HepG2 (cell line): ENCODE data around the gene RWDD4. TPM values are rescaled to one million over a fixed set of nuclear protein-coding genes. Genes with fewer than 3 reads are reported as not detected.

Experiments used
- CBX5 ChIP-seq: sonication (generic); formaldehyde crosslinking; IDR thresholded peaks from 2 replicates; pipeline ENCODE4 v1.4.0; 2020; ENCODE audit warnings: missing genetic modification reagents, borderline replicate concordance
- CCDC6 ChIP-seq: sonication (generic); formaldehyde crosslinking; IDR thresholded peaks from 2 replicates; pipeline ENCODE4 v1.8.1; 2022; ENCODE audit warnings: mild to moderate bottlenecking, missing genetic modification reagents, moderate library complexity
- CREB1 ChIP-seq, 2 experiments: fragments of 450-650 bp in 1 of 2; IDR thresholded peaks; 2 replicates each; pipeline ENCODE4 v1.6.1; 2016 to 2017; ENCODE audit warnings: control low read depth in 1 of 2, mild to moderate bottlenecking in 1 of 2, missing compliant biosample characterization in 1 of 2, missing genetic modification characterization in 1 of 2
- GTF2F1 ChIP-seq: fragments of 150-350 bp; IDR thresholded peaks from 2 replicates; pipeline ENCODE4 v1.6.1; 2014; ENCODE audit warnings: low read length
- IRF2 ChIP-seq: IDR thresholded peaks from 2 replicates; pipeline ENCODE4 v1.6.1; 2018; ENCODE audit warnings: missing genetic modification reagents, missing compliant biosample characterization
- IRX3 ChIP-seq: sonication (generic); formaldehyde crosslinking; IDR thresholded peaks from 2 replicates; pipeline ENCODE4 v1.8.1; 2023; ENCODE audit warnings: mild to moderate bottlenecking, low read depth, missing genetic modification reagents, borderline replicate concordance
- LCORL ChIP-seq, 2 experiments: fragments of 450-650 bp in 1 of 2; sonication (generic) in 1 of 2; formaldehyde crosslinking in 1 of 2; IDR thresholded peaks; 2 replicates each; pipeline versions ENCODE4 v1.5.0 to v1.6.1; 2017 to 2020; ENCODE audit warnings: antibody characterized with exemption in 1 of 2, missing genetic modification reagents in 1 of 2
- NKX3-1 ChIP-seq: sonication (generic); formaldehyde crosslinking; IDR thresholded peaks from 2 replicates; pipeline ENCODE4 v1.5.0; 2020; ENCODE audit warnings: missing genetic modification reagents
- PHF21A ChIP-seq: sonication (generic); formaldehyde crosslinking; IDR thresholded peaks from 2 replicates; pipeline ENCODE4 v1.5.0; 2020; ENCODE audit warnings: mild to moderate bottlenecking, missing genetic modification reagents
- PITX1 ChIP-seq: sonication (generic); formaldehyde crosslinking; IDR thresholded peaks from 2 replicates; pipeline ENCODE4 v1.5.1; 2020; ENCODE audit warnings: mild to moderate bottlenecking, missing genetic modification reagents
- SNAI1 ChIP-seq: sonication (generic); formaldehyde crosslinking; IDR thresholded peaks from 2 replicates; pipeline ENCODE4 v1.5.0; 2020; ENCODE audit warnings: mild to moderate bottlenecking, missing genetic modification reagents, borderline replicate concordance
- SRSF1 ChIP-seq: fragments of 200-400 bp; formaldehyde crosslinking; optimal IDR thresholded peaks from 2 replicates; pipeline ENCODE3; 2017; ENCODE audit warnings: mild to moderate bottlenecking, low read depth, low read length, moderate library complexity
- U2AF2 ChIP-seq: fragments of 200-400 bp; formaldehyde crosslinking; IDR thresholded peaks from 2 replicates; pipeline ENCODE4 v1.6.1; 2017; ENCODE audit warnings: low read depth, mild to moderate bottlenecking, low read length
- XRCC5 ChIP-seq: fragments of 200-400 bp; formaldehyde crosslinking; optimal IDR thresholded peaks from 2 replicates; pipeline ENCODE3; 2017; ENCODE audit warnings: mild to moderate bottlenecking, low read length
- ZBTB38 ChIP-seq: sonication (generic); formaldehyde crosslinking; IDR thresholded peaks from 2 replicates; pipeline ENCODE4 v1.5.1; 2020; ENCODE audit warnings: mild to moderate bottlenecking, missing genetic modification reagents
- ZFX ChIP-seq: sonication (generic); formaldehyde crosslinking; IDR thresholded peaks from 2 replicates; pipeline ENCODE4 v1.4.0; 2020; ENCODE audit warnings: mild to moderate bottlenecking, low read depth, missing genetic modification reagents, moderate library complexity
- ZNF10 ChIP-seq: sonication (generic); formaldehyde crosslinking; IDR thresholded peaks from 2 replicates; pipeline ENCODE4 v1.4.0; 2020; ENCODE audit warnings: mild to moderate bottlenecking, low read depth, missing genetic modification reagents, borderline replicate concordance
- ZNF350 ChIP-seq: sonication (generic); formaldehyde crosslinking; IDR thresholded peaks from 2 replicates; pipeline ENCODE4 v1.4.0; 2020; ENCODE audit warnings: mild to moderate bottlenecking, low read depth, missing genetic modification reagents, borderline replicate concordance
- ZNF761 ChIP-seq: sonication (generic); formaldehyde crosslinking; conservative IDR thresholded peaks from 2 replicates; pipeline ENCODE4 v1.4.0; 2020; ENCODE audit warnings: mild to moderate bottlenecking, missing genetic modification reagents
- ZNF777 ChIP-seq: sonication (generic); formaldehyde crosslinking; IDR thresholded peaks from 2 replicates; pipeline ENCODE4 v1.4.0; 2020; ENCODE audit warnings: missing genetic modification reagents
- polyA plus RNA-seq, 8 experiments: library from polyadenylated mRNA; depleted of rRNA in 3 of 8; stranded (reverse) in 7 of 8; unstranded in 1 of 8; fragments of >200 nt; fragmentation: Illumina TruSeq in 4 of 8; extraction: Trizol in 4 of 8; gene quantifications; 2 replicates each; pipeline versions ENCODE4 v1.2.1 to v1.2.3, GENCODE V29; 2011 to 2016; ENCODE audit warnings: low read depth in 4 of 8, missing spikeins in 1 of 8, mixed read lengths in 1 of 8; ENCODE audit not compliant: insufficient read depth in 1 of 8
- total RNA-seq, 5 experiments: library from RNA; depleted of rRNA; stranded (reverse); fragments of >200 nt; fragmentation: Illumina TruSeq; extraction: Trizol; gene quantifications; 2 replicates each; pipeline ENCODE4 v1.2.3, GENCODE V29; 2016; ENCODE audit warnings: low read depth in 1 of 5
- TF ChIP-seq, protein P1 (sequence below): sonication (generic); formaldehyde crosslinking; IDR thresholded peaks from 2 replicates; pipeline ENCODE4 v1.5.0; 2020; ENCODE audit warnings: mild to moderate bottlenecking, missing genetic modification reagents
- TF ChIP-seq, protein P2 (sequence below): sonication (generic); formaldehyde crosslinking; IDR thresholded peaks from 2 replicates; pipeline ENCODE4 v1.4.0; 2020; ENCODE audit warnings: mild to moderate bottlenecking, missing genetic modification reagents
- TF ChIP-seq, protein P3 (sequence below): sonication (generic); formaldehyde crosslinking; IDR thresholded peaks from 2 replicates; pipeline ENCODE4 v1.8.0; 2022; ENCODE audit warnings: low read depth, missing genetic modification reagents

RWDD4 gene
- total and polyA plus RNA-seq, 2 of the 13 experiments (the other 11 are each of a cell fraction or from before 2014, with no cell fraction given), result 10.2 to 25.4 TPM

DNA sequence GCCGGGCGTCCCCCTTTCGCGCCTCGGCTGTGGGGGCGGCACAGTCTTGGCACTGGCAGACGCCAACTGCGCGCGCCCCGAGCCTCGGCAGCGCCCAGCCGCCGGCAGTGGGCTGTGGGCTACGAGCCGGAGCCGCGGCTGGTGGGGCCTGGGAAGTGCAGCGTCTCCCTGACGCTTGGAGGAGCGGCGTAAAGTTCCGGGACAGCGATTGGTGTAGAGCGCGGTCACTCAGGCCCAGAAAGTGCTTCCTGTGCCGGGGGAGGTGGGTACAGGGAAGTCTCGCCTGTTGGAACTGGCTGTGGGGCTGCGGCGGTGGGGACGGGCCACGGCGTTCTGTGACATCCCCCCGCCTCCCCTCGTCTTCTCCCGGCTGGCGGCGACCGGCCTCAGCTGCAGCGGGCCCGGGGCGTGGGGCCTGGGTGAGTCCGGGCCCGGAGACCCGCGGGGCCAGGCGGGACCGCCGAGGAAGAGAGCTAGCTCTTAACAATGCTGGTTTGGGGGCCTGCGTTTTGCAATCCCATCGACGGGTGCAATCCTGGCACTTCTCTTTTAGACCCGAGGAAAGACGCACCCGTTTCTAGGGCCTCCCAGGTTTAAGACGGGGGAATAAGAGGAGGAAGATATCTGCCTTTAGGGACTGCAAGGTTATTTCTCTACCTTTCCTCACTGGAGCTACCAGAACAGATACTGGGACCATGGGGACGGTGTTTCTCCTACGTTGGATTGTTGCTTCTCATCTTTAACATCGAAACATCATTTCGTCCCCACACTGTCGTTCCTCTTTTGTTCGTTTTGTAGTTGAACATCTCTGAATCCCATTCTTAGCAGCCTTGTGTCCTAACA is at the start of gene RWDD4, which contains the start of gene TRAPPC11 (continued):
- TF ChIP-seq, protein P1, sequence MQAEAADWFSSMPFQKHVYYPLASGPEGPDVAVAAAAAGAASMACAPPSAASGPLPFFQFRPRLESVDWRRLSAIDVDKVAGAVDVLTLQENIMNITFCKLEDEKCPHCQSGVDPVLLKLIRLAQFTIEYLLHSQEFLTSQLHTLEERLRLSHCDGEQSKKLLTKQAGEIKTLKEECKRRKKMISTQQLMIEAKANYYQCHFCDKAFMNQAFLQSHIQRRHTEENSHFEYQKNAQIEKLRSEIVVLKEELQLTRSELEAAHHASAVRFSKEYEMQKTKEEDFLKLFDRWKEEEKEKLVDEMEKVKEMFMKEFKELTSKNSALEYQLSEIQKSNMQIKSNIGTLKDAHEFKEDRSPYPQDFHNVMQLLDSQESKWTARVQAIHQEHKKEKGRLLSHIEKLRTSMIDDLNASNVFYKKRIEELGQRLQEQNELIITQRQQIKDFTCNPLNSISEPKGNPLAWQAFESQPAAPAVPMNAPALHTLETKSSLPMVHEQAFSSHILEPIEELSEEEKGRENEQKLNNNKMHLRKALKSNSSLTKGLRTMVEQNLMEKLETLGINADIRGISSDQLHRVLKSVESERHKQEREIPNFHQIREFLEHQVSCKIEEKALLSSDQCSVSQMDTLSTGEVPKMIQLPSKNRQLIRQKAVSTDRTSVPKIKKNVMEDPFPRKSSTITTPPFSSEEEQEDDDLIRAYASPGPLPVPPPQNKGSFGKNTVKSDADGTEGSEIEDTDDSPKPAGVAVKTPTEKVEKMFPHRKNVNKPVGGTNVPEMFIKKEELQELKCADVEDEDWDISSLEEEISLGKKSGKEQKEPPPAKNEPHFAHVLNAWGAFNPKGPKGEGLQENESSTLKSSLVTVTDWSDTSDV (CRISPR knock-in tag), result 0 out of 2 replicates have a peak, but pooled peaks have one; percentile 60
- no peak for TF ChIP-seq SRSF1
- TF ChIP-seq ZFX (CRISPR knock-in tag), result peak; percentile 93
- TF ChIP-seq PITX1, result 0 out of 2 replicates have a peak, but pooled peaks have one; percentile 29
- TF ChIP-seq NKX3-1 (CRISPR knock-in tag), result 0 out of 2 replicates have a peak, but pooled peaks have one; percentile 31
- TF ChIP-seq IRF2 (CRISPR knock-in tag), result no peak
- no peak for TF ChIP-seq U2AF2
- no peak for TF ChIP-seq SNAI1 (CRISPR knock-in tag)
- TF ChIP-seq ZBTB38, result no peak
- TF ChIP-seq, protein P2, sequence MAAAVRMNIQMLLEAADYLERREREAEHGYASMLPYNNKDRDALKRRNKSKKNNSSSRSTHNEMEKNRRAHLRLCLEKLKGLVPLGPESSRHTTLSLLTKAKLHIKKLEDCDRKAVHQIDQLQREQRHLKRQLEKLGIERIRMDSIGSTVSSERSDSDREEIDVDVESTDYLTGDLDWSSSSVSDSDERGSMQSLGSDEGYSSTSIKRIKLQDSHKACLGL (CRISPR knock-in tag), result peak; percentile 13; the same call in 1 of the 2 replicates
- TF ChIP-seq ZNF10 (CRISPR knock-in tag), result no peak
- TF ChIP-seq XRCC5, result peak; percentile 26
- peak; percentile 83; the same call in 1 of the 2 replicates for TF ChIP-seq ZNF761 (CRISPR knock-in tag)
- TF ChIP-seq IRX3, result no peak
- TF ChIP-seq PHF21A, result peak; percentile 68
- peak; percentile 60 for TF ChIP-seq ZNF350 (CRISPR knock-in tag)
- peak; percentile 73; the same call in 1 of the 2 replicates for TF ChIP-seq ZNF777 (CRISPR knock-in tag)
- no peak for TF ChIP-seq LCORL (IDR thresholded peaks at IDR 0.05)
- 0 out of 2 replicates have a peak, but pooled peaks have one; percentile 11 for TF ChIP-seq LCORL (CRISPR knock-in tag; IDR thresholded peaks at IDR 0.05)
- TF ChIP-seq CCDC6 (CRISPR knock-in tag), result peak; percentile 51; the same call in 1 of the 2 replicates
- TF ChIP-seq, protein P3, sequence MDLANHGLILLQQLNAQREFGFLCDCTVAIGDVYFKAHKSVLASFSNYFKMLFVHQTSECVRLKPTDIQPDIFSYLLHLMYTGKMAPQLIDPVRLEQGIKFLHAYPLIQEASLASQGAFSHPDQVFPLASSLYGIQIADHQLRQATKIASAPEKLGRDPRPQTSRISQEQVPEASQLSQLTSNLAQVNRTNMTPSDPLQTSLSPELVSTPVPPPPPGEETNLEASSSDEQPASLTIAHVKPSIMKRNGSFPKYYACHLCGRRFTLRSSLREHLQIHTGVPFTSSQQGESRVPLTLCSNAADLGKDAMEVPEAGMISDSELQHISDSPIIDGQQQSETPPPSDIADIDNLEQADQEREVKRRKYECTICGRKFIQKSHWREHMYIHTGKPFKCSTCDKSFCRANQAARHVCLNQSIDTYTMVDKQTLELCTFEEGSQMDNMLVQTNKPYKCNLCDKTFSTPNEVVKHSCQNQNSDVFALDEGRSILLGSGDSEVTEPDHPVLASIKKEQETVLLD (CRISPR knock-in tag), result 0 out of 2 replicates have a peak, but pooled peaks have one; percentile 25
- TF ChIP-seq CBX5 (CRISPR knock-in tag), result no peak
- no peak for TF ChIP-seq GTF2F1
- TF ChIP-seq CREB1 (IDR thresholded peaks at IDR 0.05), result peak; percentile 83
- TF ChIP-seq CREB1 (CRISPR knock-in tag; IDR thresholded peaks at IDR 0.05), result no peak
